ENCODE measurements around the gene TLL2.

The TLL2 gene

DNA sequence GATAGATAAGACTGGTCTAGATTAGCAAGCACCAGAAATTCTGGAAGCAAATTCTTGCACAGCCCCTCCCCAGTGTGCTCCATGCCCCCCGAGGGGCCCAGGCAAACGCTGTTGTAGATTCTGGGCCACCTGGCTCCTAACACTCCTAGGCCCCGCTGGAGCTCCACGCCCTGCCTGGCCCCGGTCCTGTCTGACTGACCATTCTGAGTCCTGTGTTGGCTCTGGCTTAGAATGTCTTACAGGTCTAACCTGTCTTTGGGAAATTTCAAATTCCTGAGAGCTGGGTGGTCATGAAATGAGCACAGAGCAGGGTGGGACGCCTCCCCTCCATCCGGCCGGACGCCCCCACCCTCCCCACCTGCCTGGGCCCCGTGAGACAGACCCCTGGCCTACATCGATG lies 142.4 kb downstream of the TLL2 start:
- FAIRE-seq (no peak), DNase-seq (ENCODE audit: insufficient read length, low spot score) (no peak)
- TF ChIP-seq, protein P1, sequence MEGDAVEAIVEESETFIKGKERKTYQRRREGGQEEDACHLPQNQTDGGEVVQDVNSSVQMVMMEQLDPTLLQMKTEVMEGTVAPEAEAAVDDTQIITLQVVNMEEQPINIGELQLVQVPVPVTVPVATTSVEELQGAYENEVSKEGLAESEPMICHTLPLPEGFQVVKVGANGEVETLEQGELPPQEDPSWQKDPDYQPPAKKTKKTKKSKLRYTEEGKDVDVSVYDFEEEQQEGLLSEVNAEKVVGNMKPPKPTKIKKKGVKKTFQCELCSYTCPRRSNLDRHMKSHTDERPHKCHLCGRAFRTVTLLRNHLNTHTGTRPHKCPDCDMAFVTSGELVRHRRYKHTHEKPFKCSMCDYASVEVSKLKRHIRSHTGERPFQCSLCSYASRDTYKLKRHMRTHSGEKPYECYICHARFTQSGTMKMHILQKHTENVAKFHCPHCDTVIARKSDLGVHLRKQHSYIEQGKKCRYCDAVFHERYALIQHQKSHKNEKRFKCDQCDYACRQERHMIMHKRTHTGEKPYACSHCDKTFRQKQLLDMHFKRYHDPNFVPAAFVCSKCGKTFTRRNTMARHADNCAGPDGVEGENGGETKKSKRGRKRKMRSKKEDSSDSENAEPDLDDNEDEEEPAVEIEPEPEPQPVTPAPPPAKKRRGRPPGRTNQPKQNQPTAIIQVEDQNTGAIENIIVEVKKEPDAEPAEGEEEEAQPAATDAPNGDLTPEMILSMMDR (IDR thresholded peaks at IDR 0.05; ENCODE audit: insufficient read depth, missing control alignments): no peak

DNA sequence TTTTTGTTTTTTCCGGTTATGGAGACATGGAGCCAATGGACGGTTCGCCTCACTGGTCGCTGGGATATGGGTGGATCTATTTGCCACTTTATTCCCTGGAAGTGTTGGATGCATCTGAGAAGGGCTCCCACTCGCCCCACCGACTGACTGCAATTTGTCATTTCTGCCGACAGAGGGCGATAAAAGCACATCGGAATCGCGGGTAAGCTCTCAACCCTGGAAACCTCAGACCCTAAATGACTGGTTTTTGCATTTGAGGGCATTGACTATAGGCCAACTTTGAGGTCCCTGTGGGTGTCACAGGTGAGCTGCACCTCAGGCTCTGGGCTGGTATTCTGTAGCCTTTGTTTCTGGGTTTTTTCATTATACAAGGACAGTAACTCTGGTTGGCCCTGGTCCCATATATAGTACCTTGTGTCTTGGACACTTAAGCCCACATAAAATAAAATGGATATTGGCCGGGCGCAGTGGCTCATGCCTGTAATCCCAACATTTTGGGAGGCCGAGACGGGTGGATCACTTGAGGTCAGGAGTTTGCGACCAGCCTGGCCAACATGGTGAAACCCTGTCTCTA lies 143.1 kb downstream of the TLL2 start:
- DNase-seq (ENCODE audit: insufficient read length, low spot score) (peak; percentile 72), FAIRE-seq (peak; percentile 68)

DNA sequence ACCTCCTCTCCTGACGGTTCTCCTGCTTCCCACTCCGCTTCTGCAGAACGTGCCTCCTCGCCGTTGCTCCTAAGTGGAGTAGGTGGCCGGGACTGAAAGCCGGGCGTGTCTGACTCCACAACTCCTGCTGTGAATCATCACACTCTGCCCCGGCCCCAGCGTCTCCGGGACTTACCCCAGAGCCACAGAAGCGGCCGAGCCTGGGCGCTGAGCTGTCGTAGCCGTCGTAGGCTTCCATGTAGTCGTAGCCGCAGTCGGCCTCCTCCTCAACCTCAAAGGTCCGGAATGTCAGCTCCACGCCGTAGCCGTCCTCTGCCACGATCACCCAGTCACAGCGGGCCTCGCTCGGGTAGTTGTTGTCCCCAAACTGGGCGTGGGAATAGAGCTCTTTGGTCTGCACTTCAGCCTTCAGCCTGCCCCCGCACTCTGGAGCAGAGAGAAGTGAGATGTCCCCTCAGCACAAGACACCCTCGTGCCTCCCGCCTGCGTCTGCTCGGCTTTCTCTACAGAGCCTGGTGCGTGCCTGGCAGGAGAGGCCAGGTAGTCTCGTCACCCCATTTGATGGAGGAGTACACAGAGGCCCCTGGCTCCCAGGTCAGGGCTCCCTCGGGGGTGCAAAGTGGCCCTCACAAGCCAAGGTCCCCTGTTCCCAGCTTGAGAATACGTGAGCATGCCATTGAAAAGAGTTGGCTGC lies 143.7 kb downstream of the TLL2 start:
- TF ChIP-seq, protein P1 (IDR thresholded peaks at IDR 0.05; ENCODE audit: insufficient read depth, missing control alignments): no peak
- DNase-seq (ENCODE audit: insufficient read length, low spot score) (no peak), FAIRE-seq (no peak)

More for the DNA sequence above, 143.1 kb downstream of the TLL2 start:
- TF ChIP-seq, protein P1 (IDR thresholded peaks at IDR 0.05; ENCODE audit: insufficient read depth, missing control alignments): peak; percentile 77

DNA sequence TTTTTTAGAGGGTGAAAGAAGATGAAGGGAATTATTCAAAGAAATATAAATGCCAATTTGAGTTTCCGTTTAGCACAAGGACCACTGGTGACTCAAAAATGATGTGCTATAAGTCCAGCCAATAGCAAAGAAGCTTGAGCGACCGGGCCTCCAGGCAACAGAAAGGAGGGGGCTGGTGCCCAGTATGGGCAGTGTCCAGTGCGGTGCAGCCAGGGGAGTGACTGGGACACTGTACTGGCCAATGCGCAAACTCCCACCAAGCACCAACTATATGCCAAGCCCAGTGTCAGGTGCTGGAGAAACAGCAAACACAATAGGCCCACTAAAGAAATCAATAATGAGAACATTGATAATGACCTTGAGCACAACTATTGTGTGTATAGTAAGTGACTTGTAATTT lies 144.8 kb downstream of the TLL2 start:
- TF ChIP-seq, protein P1 (IDR thresholded peaks at IDR 0.05; ENCODE audit: insufficient read depth, missing control alignments): no peak
- DNase-seq (ENCODE audit: insufficient read length, low spot score): no peak
- no peak for FAIRE-seq

DNA sequence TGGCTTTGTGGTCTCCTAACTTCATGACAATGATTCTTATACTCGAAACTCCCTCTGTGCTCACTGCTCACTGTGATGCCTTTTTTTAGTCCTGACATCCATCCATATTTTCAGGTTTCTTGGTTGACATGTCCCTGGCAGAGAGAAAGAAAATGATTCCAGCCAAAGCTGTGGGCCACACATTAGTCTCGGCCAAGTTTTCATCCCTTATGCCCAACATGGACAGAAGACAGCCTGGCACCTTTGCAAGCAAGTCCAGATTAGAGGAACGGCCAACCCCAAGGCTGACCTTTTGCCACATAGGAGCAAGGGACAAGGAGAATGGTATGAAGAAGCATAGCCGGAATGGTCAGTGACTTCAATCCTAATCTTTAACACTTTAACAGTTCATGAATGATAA lies 146.3 kb downstream of the TLL2 start:
- TF ChIP-seq, protein P1 (IDR thresholded peaks at IDR 0.05; ENCODE audit: insufficient read depth, missing control alignments): no peak
- FAIRE-seq (no peak), DNase-seq (ENCODE audit: insufficient read length, low spot score) (no peak)

DNA sequence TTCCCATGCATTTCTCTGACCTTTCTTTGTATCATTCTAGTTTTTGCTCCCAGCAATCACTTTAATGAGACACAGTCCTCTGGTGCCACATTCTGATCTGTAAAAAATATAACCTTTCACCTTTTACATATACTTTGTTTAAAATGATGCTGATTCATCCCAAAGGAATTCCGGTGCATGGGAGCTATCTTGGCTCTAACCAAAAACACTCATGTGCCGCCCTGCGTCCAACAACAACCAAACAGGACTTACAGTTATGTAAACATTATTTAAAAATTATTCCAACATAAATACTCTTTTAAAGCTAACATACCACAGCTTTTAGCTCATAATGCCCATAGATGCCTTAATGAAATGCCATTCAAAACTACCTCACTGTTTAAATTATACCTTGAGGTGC lies 147.2 kb downstream of the TLL2 start:
- DNase-seq (ENCODE audit: insufficient read length, low spot score) (no peak), FAIRE-seq (no peak)
- TF ChIP-seq, protein P1 (IDR thresholded peaks at IDR 0.05; ENCODE audit: insufficient read depth, missing control alignments): no peak

DNA sequence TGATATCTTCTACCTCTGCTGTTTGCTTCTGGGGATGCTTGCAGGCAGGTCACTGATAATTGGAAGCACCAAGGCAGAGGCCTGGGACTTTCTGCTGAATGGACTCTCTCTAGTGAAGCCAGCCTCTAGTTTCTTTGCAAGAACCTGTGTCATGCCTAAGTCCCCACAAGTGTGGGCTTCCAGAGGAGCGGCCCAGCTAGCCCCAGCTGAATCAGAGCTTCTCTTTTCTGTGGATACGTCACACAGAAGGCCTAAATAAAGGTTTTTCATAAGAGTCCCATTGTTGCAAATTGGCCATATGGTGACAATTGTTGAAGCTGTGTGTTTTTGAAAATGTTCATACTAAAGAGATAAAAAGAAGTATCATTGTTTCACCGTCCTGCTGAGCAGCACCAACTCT lies 148.2 kb downstream of the TLL2 start:
- FAIRE-seq: no peak
- TF ChIP-seq, protein P1 (IDR thresholded peaks at IDR 0.05; ENCODE audit: insufficient read depth, missing control alignments): no peak
- DNase-seq (ENCODE audit: insufficient read length, low spot score): no peak
